Measurements from ENCODE around the gene LTBP3.

DNA sequence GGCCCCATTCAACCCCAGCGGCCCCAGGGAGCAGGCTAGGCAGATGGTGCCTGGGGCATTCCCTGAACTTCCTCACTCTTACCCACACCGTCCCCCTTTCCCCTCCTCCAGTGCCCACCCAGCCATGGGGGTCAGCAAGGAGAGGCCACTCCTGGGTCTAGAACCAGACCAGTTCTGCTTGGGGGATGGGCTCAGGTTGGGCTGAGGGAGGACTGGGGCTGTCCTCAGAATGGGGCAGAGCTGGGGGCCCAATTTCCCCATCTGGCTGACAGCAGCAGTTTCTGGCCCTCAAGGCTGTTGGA lies 20.9 kb downstream of the LTBP3 start:
- TF ChIP-seq, protein P1, sequence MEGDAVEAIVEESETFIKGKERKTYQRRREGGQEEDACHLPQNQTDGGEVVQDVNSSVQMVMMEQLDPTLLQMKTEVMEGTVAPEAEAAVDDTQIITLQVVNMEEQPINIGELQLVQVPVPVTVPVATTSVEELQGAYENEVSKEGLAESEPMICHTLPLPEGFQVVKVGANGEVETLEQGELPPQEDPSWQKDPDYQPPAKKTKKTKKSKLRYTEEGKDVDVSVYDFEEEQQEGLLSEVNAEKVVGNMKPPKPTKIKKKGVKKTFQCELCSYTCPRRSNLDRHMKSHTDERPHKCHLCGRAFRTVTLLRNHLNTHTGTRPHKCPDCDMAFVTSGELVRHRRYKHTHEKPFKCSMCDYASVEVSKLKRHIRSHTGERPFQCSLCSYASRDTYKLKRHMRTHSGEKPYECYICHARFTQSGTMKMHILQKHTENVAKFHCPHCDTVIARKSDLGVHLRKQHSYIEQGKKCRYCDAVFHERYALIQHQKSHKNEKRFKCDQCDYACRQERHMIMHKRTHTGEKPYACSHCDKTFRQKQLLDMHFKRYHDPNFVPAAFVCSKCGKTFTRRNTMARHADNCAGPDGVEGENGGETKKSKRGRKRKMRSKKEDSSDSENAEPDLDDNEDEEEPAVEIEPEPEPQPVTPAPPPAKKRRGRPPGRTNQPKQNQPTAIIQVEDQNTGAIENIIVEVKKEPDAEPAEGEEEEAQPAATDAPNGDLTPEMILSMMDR (IDR thresholded peaks at IDR 0.05; ENCODE audit: poor library complexity) = no peak
- TF ChIP-seq EZH2 (IDR thresholded peaks at IDR 0.05; ENCODE audit: borderline replicate concordance) = no peak
